GM19193 (cell line): ENCODE measurements around the gene EGLN3.

Source experiments
- POLR2A ChIP-seq: IDR thresholded peaks from 4 replicates; pipeline ENCODE4 v1.6.1; 2011; ENCODE audit not compliant: insufficient read depth, insufficient read length; ENCODE audit errors: extremely low read depth

Gene EGLN3

GRCh38 chr14:33948869-33949408 lies 1.9 kb downstream of the EGLN3 start:
- no peak for TF ChIP-seq POLR2A

GRCh38 chr14:33948145-33948868 lies 2.6 kb downstream of the EGLN3 start:
- no peak for TF ChIP-seq POLR2A

DNA sequence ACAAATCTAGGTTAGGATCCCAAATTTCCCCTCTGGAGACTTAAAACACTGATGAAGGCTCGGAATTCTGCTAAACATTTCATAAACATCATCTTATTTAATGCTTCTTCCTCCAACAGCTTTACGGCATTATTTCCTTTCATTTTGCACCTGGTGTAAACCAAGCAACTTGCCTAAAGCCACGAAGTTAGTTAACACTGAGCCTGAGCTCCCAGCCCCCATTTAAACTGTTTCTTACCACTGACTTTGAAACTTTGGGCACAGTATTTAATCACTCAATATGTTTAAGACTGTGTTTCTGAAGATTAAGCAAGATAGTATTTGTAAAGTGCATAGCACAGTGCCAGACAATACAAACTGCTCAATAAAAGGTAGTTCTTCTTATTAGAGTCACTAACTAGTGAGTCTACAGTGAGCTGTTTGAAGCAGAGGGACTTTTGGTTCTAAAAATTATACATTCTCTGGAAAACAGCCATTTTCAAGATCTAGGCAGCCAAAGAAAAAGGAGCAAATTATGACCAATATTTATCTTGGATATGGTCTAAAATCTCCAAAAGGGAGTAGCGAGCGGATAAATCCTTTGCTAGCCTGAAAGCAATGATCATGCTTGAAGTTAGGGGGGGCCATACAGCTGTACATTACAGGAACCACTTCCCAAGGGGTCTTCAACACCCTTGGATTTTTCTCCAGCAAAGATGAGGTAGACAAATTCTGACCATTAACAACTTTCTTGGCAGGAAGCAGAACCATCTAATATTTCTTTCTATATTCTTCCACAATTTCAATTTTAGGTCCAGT lies 4.0 kb downstream of the EGLN3 start:
- TF ChIP-seq POLR2A = no peak

- TF ChIP-seq POLR2A = no peak
Observed at GRCh38 chr14:33945210-33946088, 5.4 kb downstream of the EGLN3 start.

DNA sequence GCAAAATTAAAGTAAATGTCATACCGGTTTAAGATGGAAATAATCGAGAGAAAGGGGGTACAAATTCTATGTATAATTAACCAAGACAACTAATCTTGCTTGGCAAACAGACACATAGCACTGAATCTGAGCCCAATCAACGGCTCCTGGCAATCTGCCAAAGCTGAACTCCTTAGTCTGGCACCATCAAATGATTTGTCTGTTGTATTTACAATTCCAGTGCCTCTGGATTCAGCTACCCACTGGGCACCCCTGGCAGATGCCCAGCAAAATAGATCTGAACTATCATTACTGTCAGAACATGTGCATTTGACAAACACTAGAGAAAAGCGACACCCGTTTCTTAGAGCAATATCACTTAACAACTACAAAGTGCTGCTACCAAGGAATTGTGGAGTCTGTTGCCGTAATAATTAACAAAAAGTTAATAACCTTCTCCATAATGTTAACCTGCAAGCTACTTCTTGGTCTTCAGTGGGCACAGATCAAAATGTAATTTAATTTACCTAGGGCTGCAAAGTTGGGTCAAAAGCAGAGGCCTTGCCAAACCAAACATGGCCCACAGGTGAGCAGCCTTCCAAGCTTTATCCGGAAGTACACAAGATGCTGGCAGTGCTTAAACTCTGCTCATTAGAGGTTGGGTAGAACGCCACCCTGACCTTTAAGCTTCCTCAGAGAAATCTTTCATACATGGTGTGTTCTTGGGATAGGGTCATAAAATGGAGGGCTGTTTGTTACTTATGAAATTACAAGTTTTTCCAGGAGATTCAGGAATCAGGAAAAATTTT lies 7.6 kb downstream of the EGLN3 start:
- no peak for TF ChIP-seq POLR2A

- no peak for TF ChIP-seq POLR2A
Observed at GRCh38 chr14:33941718-33942117, 9.2 kb downstream of the EGLN3 start.

GRCh38 chr14:33940561-33941011 lies 10.3 kb downstream of the EGLN3 start:
- no peak for TF ChIP-seq POLR2A

DNA sequence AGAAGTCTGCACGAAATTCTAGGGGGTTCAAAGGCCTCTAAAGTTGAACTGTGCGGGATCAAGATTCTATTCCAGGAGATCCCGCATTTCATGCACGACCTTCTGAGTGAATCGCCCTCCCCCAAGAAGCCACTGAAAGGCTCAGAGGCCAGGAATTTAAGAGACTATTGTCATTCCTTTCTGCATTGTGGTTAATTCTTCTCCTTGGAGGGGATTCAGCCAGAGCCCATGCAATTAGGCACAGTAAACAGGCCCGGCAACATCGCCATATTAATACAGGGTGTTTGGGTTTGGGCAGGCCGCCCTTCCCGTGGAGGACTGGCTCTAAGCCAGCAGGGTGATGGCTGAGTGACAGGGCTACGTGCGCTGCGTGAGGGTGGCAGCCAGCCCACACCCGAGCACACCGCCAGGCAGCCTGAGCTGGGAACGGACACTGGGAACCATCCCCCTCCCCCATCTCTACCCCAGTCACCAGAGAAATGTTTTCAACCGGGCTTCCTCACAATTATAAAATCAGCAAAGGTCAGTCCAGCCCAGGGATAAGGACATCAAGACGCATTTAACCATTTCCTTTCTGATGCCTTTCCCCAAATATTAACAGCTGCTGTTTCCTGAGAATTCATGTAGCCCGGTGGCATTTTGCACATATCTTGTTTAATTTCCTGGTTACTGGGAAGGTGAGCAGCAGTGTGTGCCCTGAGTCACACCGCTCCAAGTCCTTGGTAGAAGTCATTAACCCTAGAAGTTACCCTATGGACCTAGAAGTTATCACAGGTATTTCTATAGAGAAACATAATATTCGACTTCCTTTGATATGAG lies 12.5 kb downstream of the EGLN3 start:
- TF ChIP-seq POLR2A = no peak

- TF ChIP-seq POLR2A = no peak
Observed at GRCh38 chr14:33936391-33936790, 14.5 kb downstream of the EGLN3 start.

- no peak for TF ChIP-seq POLR2A
Observed at GRCh38 chr14:33934938-33935337, 15.9 kb downstream of the EGLN3 start.

DNA sequence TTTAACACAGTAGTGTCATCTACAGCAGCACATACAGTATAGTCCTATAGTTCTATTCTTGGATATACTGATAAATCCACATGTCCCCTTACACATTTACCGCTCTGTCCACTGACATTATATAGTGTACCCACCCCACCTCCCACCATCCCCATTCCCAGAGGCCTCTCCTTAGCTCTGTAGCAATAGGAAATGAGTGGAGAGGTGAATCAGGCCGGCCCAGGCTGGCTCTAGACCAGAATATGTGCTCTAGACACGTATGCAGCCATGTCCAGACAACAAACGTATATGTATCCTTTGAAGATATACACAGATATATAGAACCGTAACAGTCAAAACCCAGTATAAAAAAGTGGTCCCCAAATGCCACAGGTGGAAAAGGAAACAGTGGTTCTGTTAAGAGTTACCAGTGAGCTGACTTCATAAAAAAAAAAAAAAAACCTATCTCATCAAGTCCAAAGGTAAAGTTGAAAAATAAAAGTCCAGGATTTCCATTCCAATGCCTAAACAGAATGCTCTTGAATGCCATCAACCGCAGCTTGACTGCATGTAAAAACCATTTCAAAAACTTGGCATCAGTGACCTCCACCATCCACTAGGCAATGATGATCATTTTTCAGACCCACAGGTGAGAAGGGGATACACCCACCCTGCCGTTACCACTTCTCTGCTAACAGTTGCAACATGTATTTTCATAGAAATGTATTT lies 16.7 kb downstream of the EGLN3 start:
- no peak for TF ChIP-seq POLR2A

DNA sequence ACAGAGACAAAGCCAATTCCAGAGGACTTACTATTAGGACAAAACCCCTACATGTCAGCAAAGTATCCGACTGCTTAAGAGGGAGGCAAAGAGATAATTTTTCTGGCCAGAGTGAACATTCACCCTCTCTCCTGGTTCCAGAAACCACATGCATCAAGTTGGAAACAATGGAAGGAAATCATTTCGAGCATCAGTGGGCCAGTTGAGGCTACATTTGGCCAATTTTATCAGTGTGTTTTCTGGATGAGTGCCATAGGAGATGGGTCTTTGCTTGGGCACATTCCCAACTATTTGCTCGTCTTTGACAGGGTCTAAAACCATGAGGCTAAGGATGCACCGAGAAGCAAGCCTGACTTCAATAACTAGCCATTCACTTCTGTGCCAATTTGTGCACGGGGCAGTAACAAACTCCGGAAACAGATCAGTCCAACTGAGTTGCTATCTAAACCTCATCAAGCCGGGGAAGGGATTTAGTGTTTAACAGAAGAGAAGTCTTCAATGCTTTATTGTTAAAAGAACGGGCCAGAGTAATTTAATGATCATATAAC lies 17.4 kb downstream of the EGLN3 start:
- no peak for TF ChIP-seq POLR2A
